Neural progenitor cell (in vitro differentiated cells): ENCODE data around the gene SLCO6A1.

Source experiments
- EZH2phosphoT487 ChIP-seq: fragments of 200-600 bp; sonication (generic); IDR thresholded peaks from 2 replicates; pipeline ENCODE4 v1.6.1; 2017; ENCODE audit warnings: antibody characterized with exemption
- TF ChIP-seq, protein P1 (sequence below): fragments of 200-600 bp; sonication (generic); IDR thresholded peaks from 2 replicates; pipeline ENCODE4 v1.5.1; 2017; ENCODE audit warnings: antibody characterized with exemption, mild to moderate bottlenecking

DNA sequence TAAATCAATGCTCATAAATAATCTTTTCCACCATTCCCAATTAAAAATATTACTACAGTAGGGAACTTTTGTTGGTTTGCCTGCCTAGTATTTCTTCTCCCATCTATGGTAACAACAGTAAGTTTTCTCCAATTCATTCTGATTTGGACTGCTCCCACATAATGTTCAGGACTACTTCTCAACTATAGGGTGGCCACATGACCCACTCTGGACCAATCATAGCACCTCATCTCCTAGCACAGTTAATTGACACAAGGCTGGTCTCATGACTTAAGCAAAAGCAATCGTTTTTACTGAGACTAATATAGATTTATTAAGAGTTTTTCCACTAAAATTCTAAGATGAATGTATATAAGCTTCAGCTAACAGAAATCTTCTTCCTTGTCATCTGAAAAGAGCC is 28.7 kb upstream of the SLCO6A1 start:
- TF ChIP-seq, protein P1, sequence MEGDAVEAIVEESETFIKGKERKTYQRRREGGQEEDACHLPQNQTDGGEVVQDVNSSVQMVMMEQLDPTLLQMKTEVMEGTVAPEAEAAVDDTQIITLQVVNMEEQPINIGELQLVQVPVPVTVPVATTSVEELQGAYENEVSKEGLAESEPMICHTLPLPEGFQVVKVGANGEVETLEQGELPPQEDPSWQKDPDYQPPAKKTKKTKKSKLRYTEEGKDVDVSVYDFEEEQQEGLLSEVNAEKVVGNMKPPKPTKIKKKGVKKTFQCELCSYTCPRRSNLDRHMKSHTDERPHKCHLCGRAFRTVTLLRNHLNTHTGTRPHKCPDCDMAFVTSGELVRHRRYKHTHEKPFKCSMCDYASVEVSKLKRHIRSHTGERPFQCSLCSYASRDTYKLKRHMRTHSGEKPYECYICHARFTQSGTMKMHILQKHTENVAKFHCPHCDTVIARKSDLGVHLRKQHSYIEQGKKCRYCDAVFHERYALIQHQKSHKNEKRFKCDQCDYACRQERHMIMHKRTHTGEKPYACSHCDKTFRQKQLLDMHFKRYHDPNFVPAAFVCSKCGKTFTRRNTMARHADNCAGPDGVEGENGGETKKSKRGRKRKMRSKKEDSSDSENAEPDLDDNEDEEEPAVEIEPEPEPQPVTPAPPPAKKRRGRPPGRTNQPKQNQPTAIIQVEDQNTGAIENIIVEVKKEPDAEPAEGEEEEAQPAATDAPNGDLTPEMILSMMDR, result no peak
- TF ChIP-seq EZH2phosphoT487, result no peak
